GM12878 (cell line): ENCODE data around the gene ZNF212. TPM values are rescaled to one million over a fixed set of nuclear protein-coding genes. Genes with fewer than 3 reads are reported as not detected.

ENCODE experiments used
- ATAC-seq: fragments of 200-7000 bp; cut with Tn5 transposase; 3 replicates; pipeline ENCODE4 v1.9.1; 2020; ENCODE audit warnings: mild to moderate bottlenecking, moderate library complexity
- BruUV-seq: library from RNA; stranded (reverse); fragments of 400-500 nt; replicated peaks from 2 replicates; lab custom pipeline; 2021; lab: Mats Ljungman, UMichigan
- CTCF ChIA-PET: fragments of 300-600 bp; sonication (Branson Sonifier 250); formaldehyde crosslinking; extraction: SDS; loops from one replicate; lab custom pipeline; 2021; ENCODE audit warnings: inconsistent platforms; lab: Yijun Ruan, JAX
- POLR2A ChIA-PET: fragments of 350-600 bp; formaldehyde crosslinking; extraction: SDS; loops from one replicate; lab custom pipeline; 2021; ENCODE audit warnings: inconsistent platforms; lab: Charles Lee
- RAD21 ChIA-PET: fragments of 300-600 bp; sonication (Branson Sonifier 250); formaldehyde crosslinking; loops from one replicate; lab custom pipeline; 2023; ENCODE audit warnings: antibody characterized with exemption; ENCODE audit not compliant: unreplicated experiment; lab: Charles Lee
- SMC1A ChIA-PET: fragments of 300-600 bp; sonication (Branson Sonifier 250); formaldehyde crosslinking; loops from one replicate; lab custom pipeline; 2023; ENCODE audit not compliant: unreplicated experiment, uncharacterized antibody; lab: Charles Lee
- DNase-seq: peaks from one replicate; pipeline ENCODE4 v3.0.0-alpha.2; 2011; ENCODE audit warnings: low read depth, low spot score
- FAIRE-seq: peaks from 3 replicates; lab custom pipeline; 2011; peaks lifted over from hg19 to GRCh38; lab: Jason Lieb, UNC
- H2AFZ ChIP-seq: 2 replicates; pipeline ENCODE4 v1.6.0; 2011; ENCODE audit warnings: low read depth, low read length, control low read depth; ENCODE audit not compliant: control insufficient read depth
- H3K27ac ChIP-seq: 2 replicates; pipeline ENCODE4 v1.5.1; 2011; ENCODE audit warnings: control low read depth; ENCODE audit not compliant: control insufficient read depth, insufficient read depth
- H3K27me3 ChIP-seq, 2 experiments: replicated peaks in 1 of 2; 2 replicates each; pipeline versions ENCODE4 v1.6.0 to v1.6.1; 2011; ENCODE audit warnings: low read length in 1 of 2; ENCODE audit not compliant: control insufficient read depth in 2 of 2, insufficient read depth in 2 of 2
- H3K36me3 ChIP-seq, 2 experiments: 2 replicates each; pipeline ENCODE4 v1.5.1; 2011; ENCODE audit warnings: low read length in 1 of 2; ENCODE audit not compliant: control insufficient read depth in 2 of 2, insufficient read depth in 2 of 2
- H3K4me1 ChIP-seq: 2 replicates; pipeline ENCODE4 v1.6.1; 2011; ENCODE audit warnings: mild to moderate bottlenecking, low read length, moderate library complexity, mixed read lengths; ENCODE audit not compliant: control insufficient read depth, insufficient read depth
- H3K4me2 ChIP-seq: 2 replicates; pipeline ENCODE4 v1.6.0; 2011; ENCODE audit warnings: control low read depth; ENCODE audit not compliant: control insufficient read depth, insufficient read depth
- H3K4me3 ChIP-seq: fragments of 200-600 bp; sonication (generic); 2 replicates; pipeline ENCODE4 v1.5.1; 2016
- H3K79me2 ChIP-seq: 2 replicates; pipeline ENCODE4 v1.6.0; 2011; ENCODE audit warnings: low read length; ENCODE audit not compliant: control insufficient read depth, insufficient read depth
- H3K9ac ChIP-seq: 2 replicates; pipeline ENCODE4 v1.8.0; 2011; ENCODE audit warnings: low read length, control low read depth, mixed read lengths; ENCODE audit not compliant: control insufficient read depth, insufficient read depth
- H3K9me3 ChIP-seq: replicated peaks from 3 replicates; pipeline ENCODE4 v1.5.1; 2011; ENCODE audit warnings: mild to moderate bottlenecking, low read length; ENCODE audit not compliant: control insufficient read depth, insufficient read depth
- H4K20me1 ChIP-seq: 2 replicates; pipeline ENCODE4 v1.6.0; 2011; ENCODE audit not compliant: control insufficient read depth, insufficient read depth
- ATF7 ChIP-seq: fragments of 450-650 bp; IDR thresholded peaks from 2 replicates; pipeline ENCODE4 v1.6.1; 2016; ENCODE audit warnings: low read depth, mild to moderate bottlenecking
- BCL11A ChIP-seq: IDR thresholded peaks from 2 replicates; pipeline ENCODE4 v1.6.1; 2011; ENCODE audit warnings: low read depth, low read length
- CBX3 ChIP-seq: fragments of 200-600 bp; sonication (generic); IDR thresholded peaks from 2 replicates; pipeline ENCODE4 v1.6.1; 2016; ENCODE audit warnings: low read depth, borderline replicate concordance
- IRF4 ChIP-seq: IDR thresholded peaks from 2 replicates; pipeline ENCODE4 v1.6.1; 2011; ENCODE audit warnings: low read depth, low read length
- MTA3 ChIP-seq: IDR thresholded peaks from 2 replicates; pipeline ENCODE4 v1.6.1; 2012; ENCODE audit warnings: low read length, inconsistent platforms, borderline replicate concordance
- NBN ChIP-seq: fragments of 450-650 bp; IDR thresholded peaks from 2 replicates; pipeline ENCODE4 v1.6.1; 2016
- NR2C1 ChIP-seq: fragments of 450-650 bp; IDR thresholded peaks from 2 replicates; pipeline ENCODE4 v1.6.1; 2017; ENCODE audit warnings: antibody characterized with exemption, mild to moderate bottlenecking, moderate library complexity
- PAX5 ChIP-seq: IDR thresholded peaks from 2 replicates; pipeline ENCODE4 v1.6.1; 2011; ENCODE audit warnings: low read depth, low read length, borderline replicate concordance
- RBBP5 ChIP-seq: fragments of 200-600 bp; sonication (generic); conservative IDR thresholded peaks from 2 replicates; pipeline ENCODE4 v1.6.1; 2016
- RUNX3 ChIP-seq: IDR thresholded peaks from 2 replicates; pipeline ENCODE4 v1.6.1; 2012; ENCODE audit warnings: low read length, inconsistent platforms
- SMARCA5 ChIP-seq: fragments of 450-650 bp; IDR thresholded peaks from 2 replicates; pipeline ENCODE4 v1.6.1; 2017; ENCODE audit warnings: mild to moderate bottlenecking
- SPI1 ChIP-seq: IDR thresholded peaks from 2 replicates; pipeline ENCODE4 v1.6.1; 2011; ENCODE audit warnings: low read depth, mild to moderate bottlenecking, low read length, moderate library complexity, borderline replicate concordance; ENCODE audit not compliant: insufficient read depth
- TCF12 ChIP-seq: IDR thresholded peaks from 2 replicates; pipeline ENCODE4 v1.6.1; 2011; ENCODE audit warnings: low read depth, mild to moderate bottlenecking, low read length
- ZSCAN29 ChIP-seq: fragments of 450-650 bp; IDR thresholded peaks from 2 replicates; pipeline ENCODE4 v1.6.1; 2017; ENCODE audit warnings: mild to moderate bottlenecking, moderate library complexity
- WGBS: methylation state at CpG from one replicate; pipeline ENCODE4 v1.1.6; 2016; ENCODE audit warnings: low lambda C conversion rate; ENCODE audit not compliant: insufficient replicate concordance, insufficient coverage; ENCODE audit errors: missing lambda C conversion rate; 5-methylcytosine and 5-hydroxymethylcytosine counted together
- in situ Hi-C: fragments of 300-500 bp; cut with MboI; formaldehyde crosslinking; loops from 9 replicates; pipeline ENCODE4 v1.14.3; 2018; ENCODE audit warnings: mixed read lengths
- intact Hi-C: fragments of 100-400 bp; cut with micrococcal nuclease; formaldehyde crosslinking; loops from one replicate; pipeline ENCODE4 v1.14.2; 2022; ENCODE audit not compliant: unreplicated experiment
- polyA plus RNA-seq, 11 experiments: library from polyadenylated mRNA; depleted of rRNA in 4 of 11; unstranded in 6 of 11; stranded (reverse) in 5 of 11; fragments of >200 nt; fragmentation: Nextera tagmentation in 4 of 11; fragmentation: Illumina TruSeq in 1 of 11; extraction: Ambion mirVana in 4 of 11; extraction: Trizol in 1 of 11; gene quantifications; 1 replicate in 1 of 11; 2 replicates in 10 of 11; pipeline versions ENCODE4 v1.2.1 to v1.2.3, GENCODE V29; 2011 to 2016; ENCODE audit warnings: inconsistent platforms in 2 of 11, missing spikeins in 2 of 11, low read depth in 1 of 11
- total RNA-seq, 4 experiments: library from RNA; depleted of rRNA in 3 of 4; stranded (reverse); fragments of >200 nt in 3 of 4; fragmentation: Illumina TruSeq in 1 of 4; extraction: Trizol in 1 of 4; gene quantifications; 2 replicates each; pipeline versions ENCODE4 v1.2.1 to v1.2.3, GENCODE V29; 2013 to 2021
- TF ChIP-seq, protein P1 (sequence below): fragments of 450-650 bp; IDR thresholded peaks from 2 replicates; pipeline ENCODE4 v1.6.1; 2017; ENCODE audit warnings: borderline replicate concordance
- TF ChIP-seq, protein P2 (sequence below): IDR thresholded peaks from 2 replicates; pipeline ENCODE4 v1.6.1; 2012; ENCODE audit warnings: low read length, inconsistent platforms
- TF ChIP-seq, protein P3 (sequence below): fragments of 450-650 bp; IDR thresholded peaks from 2 replicates; pipeline ENCODE4 v1.6.1; 2018; ENCODE audit warnings: borderline replicate concordance, mild to moderate bottlenecking; ENCODE audit not compliant: partially characterized antibody

ZNF212 gene
- total and polyA plus RNA-seq, 10 of the 15 experiments (the other 5 are each of a cell fraction or from before 2014, with no cell fraction given): 1.2 to 11.6 (median 5.4) TPM

DNA sequence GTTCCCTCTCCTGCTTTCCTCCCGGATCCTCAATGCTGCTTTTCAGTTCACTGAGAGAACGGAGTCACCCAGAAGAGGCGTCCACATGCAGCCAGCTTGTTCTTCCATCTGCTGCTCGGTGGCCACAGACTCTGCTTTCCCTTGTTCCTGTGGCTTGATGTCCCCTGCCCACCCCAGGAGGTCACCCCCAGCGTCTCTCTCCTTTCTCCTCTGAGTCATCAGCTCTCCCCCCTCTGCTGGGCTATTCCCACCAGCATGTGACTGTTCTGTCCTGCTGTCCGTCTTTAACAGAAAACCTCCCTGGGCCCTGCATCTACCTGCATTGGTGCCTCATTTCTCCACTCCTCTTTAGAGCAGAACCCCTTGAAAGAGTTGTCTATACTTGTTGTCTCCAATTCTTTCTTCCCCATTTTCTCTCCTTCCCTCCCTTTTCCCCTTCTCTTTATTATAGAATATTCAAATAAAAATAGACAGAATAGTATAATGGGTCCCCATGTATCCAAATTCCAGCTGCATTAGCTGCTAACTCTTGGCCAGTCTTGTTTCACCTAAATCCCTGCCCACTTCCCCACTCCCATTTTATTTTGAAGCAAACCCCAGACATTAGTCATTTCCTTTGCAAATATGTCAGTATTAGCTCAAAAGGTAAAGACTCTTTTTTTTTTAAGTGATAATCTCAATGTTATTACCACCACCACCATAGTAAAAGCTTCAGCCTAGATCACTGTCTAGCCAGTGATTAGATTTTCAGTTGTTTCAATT, 40.0 kb upstream of the ZNF212 start:
- Histone ChIP-seq H3K27me3 (no peaks in the 10 kb centered on the region), H3K9ac (no peak overlapping the region), H3K9me3 (no peaks in the 10 kb centered on the region), H4K20me1 (no peaks in the 10 kb centered on the region), H3K4me1 (0 out of 2 replicates have a peak, but pooled peaks cover 3% of the 10 kb centered on the region), H3K4me3 (no peak overlapping the region), H3K27ac (no peak overlapping the region), H3K36me3 (peaks cover 11 to 21% of the 10 kb centered on the region in 2 experiments), H3K79me2 (peaks cover 37% of the 10 kb centered on the region), H2AFZ (no peak overlapping the region), H3K4me2 (no peak overlapping the region)
- 76% methylated on average over 6 of the region's 6 CpGs for WGBS
- intact Hi-C loops: loop anchor here (5.0 kb wide), 1 partner anchor 38 kb away; the partner anchor contains the start of gene ZNF212
- in situ Hi-C loops: no loop called here
- RAD21 ChIA-PET: no interaction called here
- CTCF ChIA-PET: no interaction called here
- ATAC-seq: no peak
- SMC1A ChIA-PET: no interaction called here
- POLR2A ChIA-PET: interaction anchor here (0.5 kb wide), 2 partner anchors 42 to 51 kb away, joined by 3 read pairs; no protein-coding TSS in a partner anchor
- TF ChIP-seq ATF7: no peak
- TF ChIP-seq, protein P1, sequence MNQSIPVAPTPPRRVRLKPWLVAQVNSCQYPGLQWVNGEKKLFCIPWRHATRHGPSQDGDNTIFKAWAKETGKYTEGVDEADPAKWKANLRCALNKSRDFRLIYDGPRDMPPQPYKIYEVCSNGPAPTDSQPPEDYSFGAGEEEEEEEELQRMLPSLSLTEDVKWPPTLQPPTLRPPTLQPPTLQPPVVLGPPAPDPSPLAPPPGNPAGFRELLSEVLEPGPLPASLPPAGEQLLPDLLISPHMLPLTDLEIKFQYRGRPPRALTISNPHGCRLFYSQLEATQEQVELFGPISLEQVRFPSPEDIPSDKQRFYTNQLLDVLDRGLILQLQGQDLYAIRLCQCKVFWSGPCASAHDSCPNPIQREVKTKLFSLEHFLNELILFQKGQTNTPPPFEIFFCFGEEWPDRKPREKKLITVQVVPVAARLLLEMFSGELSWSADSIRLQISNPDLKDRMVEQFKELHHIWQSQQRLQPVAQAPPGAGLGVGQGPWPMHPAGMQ: no peak
- TF ChIP-seq SMARCA5: no peak
- no peak for TF ChIP-seq BCL11A
- no peak for TF ChIP-seq RUNX3
- no peak for TF ChIP-seq MTA3
- TF ChIP-seq NBN: no peak
- TF ChIP-seq TCF12: no peak
- TF ChIP-seq CBX3: no peak
- TF ChIP-seq, protein P2, sequence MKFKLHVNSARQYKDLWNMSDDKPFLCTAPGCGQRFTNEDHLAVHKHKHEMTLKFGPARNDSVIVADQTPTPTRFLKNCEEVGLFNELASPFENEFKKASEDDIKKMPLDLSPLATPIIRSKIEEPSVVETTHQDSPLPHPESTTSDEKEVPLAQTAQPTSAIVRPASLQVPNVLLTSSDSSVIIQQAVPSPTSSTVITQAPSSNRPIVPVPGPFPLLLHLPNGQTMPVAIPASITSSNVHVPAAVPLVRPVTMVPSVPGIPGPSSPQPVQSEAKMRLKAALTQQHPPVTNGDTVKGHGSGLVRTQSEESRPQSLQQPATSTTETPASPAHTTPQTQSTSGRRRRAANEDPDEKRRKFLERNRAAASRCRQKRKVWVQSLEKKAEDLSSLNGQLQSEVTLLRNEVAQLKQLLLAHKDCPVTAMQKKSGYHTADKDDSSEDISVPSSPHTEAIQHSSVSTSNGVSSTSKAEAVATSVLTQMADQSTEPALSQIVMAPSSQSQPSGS: no peak
- no peak for TF ChIP-seq IRF4
- TF ChIP-seq ZSCAN29: no peak
- TF ChIP-seq RBBP5: no peak
- TF ChIP-seq, protein P3, sequence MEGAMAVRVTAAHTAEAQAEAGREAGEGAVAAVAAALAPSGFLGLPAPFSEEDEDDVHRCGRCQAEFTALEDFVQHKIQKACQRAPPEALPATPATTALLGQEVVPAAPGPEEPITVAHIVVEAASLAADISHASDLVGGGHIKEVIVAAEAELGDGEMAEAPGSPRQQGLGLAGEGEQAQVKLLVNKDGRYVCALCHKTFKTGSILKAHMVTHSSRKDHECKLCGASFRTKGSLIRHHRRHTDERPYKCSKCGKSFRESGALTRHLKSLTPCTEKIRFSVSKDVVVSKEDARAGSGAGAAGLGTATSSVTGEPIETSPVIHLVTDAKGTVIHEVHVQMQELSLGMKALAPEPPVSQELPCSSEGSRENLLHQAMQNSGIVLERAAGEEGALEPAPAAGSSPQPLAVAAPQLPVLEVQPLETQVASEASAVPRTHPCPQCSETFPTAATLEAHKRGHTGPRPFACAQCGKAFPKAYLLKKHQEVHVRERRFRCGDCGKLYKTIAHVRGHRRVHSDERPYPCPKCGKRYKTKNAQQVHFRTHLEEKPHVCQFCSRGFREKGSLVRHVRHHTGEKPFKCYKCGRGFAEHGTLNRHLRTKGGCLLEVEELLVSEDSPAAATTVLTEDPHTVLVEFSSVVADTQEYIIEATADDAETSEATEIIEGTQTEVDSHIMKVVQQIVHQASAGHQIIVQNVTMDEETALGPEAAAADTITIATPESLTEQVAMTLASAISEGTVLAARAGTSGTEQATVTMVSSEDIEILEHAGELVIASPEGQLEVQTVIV: no peak
- no peak for TF ChIP-seq PAX5
- TF ChIP-seq NR2C1: no peak
- no peak for TF ChIP-seq SPI1
- no peak for DNase-seq
- no peak for FAIRE-seq
- BruUV-seq: no TSS peak
